Activated gamma-delta T cell treated with Interleukin-2 at 50 U/mL for 16 hours (primary cell): ENCODE results near the gene SLC5A10.
"Not testable (repeated sequence)": the region's sequence is repeated elsewhere in the genome, so short reads cannot be mapped to it uniquely, and the experiment has no call there.

Experiments
- DNase-seq: peaks from one replicate; pipeline ENCODE4 v3.0.0-alpha.2; 2020

SLC5A10 gene

DNA sequence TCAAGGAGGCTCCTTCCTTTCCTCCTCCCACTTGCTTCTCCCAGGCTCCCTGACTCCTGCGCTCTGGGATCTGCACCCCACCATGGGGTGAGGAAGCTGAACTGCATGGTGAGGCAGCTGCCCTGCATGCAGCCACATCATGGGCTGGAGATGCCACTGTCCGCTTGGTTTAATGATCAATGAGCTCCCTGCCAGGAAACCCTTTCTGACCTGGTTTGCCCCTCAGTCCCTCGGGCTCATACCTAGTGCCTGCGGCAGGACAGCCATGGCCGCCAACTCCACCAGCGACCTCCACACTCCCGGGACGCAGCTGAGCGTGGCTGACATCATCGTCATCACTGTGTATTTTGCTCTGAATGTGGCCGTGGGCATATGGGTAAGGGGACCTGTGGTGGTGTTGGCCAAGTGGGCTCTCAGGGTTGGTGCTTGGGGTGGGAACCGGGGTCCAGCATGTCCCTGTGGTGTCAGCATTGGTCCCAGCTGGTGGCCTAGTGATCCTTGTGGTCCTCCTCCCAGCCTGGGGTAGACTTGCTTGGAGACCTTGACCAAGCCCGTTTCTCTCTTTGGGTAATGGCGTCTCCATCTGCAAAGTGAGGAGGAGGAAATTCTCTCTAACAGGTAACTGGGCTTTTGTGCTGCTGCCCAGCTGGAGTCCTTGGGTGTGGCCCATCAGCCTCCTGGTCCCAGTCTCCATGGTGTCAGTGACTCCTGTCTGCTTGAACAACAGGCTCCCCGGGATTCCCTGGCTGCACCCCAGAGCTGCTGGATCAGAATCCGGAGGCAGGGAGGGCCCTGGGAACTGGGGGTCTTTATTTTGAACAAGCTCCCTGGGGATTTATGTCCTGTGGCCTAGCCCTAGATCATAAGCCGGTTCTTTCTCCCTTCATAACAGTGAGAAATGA lies at the start of gene SLC5A10:
Gene SLC5A10, plus strand, starts transcription at position 225 of the 902 bp plus-strand sequence. Its CDS starts 41 bp downstream, at position 266.
- no peak for DNase-seq

GRCh38 chr17:18904482-18904881 lies 47.5 kb upstream of the SLC5A10 start:
- DNase-seq: no peak

GRCh38 chr17:18905226-18905625 lies 46.7 kb upstream of the SLC5A10 start:
- DNase-seq: no peak

GRCh38 chr17:18910326-18910725 lies 41.6 kb upstream of the SLC5A10 start:
- no peak for DNase-seq

- DNase-seq: no peak
Measured at GRCh38 chr17:18910881-18911280, 41.1 kb upstream of the SLC5A10 start.

DNA sequence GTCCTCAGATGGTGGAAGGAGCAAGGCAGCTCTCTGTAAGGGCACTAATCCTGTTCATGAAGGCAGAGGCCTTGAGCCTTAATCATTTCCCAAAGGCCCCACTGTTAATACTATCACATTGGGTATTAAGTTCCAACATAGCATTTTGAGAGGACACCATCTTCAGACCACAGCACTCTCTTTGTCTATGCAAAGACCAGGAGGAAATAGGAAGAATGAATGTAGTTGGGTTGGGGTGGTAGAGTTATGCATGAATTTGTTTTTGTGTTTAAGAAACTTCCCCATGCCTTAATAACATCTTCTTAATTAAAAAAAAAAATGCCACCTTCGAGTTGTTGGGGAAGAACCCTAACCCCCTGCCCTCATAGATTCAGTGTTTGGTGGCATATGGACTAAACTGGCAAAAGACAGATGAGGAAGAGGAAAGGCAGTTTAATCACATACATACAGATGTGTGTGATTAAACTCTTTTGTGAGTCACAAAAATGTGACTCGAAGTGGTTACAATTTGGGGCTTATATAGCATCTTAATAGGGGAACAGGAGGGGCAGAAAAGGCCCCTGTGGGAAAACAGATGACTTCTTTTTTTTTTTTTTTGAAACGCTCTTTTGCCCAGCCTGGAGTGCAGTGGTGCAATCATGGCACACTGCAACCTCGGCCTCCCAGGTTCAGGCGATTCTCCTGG lies 35.0 kb upstream of the SLC5A10 start:
- DNase-seq: no peak

GRCh38 chr17:18917506-18918032 lies 34.4 kb upstream of the SLC5A10 start:
- no peak for DNase-seq

DNA sequence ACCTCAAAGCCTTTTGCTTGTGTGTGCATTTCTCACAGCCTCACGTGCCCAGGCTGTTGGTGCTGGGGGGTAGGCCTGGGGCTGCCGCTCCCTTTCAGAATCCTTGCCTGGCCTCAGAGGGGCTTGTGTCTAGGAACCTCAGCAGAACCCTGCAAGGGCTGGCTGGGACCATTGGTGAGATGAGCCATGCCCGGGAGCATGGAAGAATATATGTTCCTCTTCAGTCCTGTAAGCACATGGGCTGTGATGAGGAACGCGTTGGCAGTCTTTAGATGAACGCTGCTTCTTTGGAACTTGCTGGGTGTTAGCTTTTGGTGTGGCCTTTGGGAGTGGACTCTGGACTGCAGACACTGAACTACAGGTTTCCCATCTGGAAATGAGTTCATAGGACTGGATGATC lies 32.0 kb upstream of the SLC5A10 start:
- no peak for DNase-seq

GRCh38 chr17:18920911-18921441 lies 31.0 kb upstream of the SLC5A10 start:
- no peak for DNase-seq

DNA sequence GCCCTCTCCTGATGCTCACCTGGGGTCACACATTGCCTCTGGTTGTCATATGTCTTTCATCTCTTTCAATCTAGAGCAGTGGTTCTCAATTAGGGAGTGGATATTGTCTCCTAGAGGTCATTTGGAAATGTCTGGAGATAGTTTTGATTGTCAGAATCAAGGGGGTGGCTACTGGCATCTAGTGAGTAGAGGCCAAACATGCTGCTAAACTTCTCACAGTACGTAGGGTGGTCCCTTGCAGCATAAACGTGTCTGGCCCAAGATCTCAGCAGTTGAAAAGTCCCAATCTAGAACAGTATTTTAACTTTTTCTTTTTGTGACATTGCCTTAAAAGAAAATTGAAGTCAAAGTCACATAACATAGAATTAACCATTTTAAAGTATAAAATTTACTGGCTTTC lies 30.5 kb upstream of the SLC5A10 start:
- DNase-seq: no peak

DNA sequence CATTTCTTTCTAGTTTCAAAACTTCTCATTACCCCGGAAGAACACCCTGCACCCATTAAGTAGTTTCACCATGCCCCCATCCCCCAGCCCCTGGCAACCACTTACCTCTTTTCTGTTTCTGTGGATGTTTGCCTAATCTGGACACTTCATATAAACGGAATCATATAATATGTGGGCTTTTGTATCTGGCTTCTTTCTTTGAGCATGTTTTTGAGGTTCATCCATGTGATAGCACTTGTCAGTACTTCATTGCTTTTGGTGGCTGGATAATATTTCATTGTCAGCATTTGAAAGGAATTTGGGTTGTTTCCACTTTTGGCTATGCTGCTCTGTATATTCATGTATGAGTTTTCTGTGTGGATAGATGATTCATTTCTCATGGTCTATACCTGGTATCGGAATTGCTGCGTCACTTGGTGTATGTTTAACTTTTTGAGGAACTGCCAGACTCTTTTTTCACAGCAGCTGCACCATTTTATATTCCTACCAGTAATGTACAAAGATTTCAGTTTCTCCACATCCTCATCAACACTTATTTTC lies 30.0 kb upstream of the SLC5A10 start:
- DNase-seq: no peak

- not testable (repeated sequence) for DNase-seq
Measured at GRCh38 chr17:18922596-18922995, 29.4 kb upstream of the SLC5A10 start.

GRCh38 chr17:18925187-18925586 lies 26.8 kb upstream of the SLC5A10 start:
- DNase-seq: no peak

DNA sequence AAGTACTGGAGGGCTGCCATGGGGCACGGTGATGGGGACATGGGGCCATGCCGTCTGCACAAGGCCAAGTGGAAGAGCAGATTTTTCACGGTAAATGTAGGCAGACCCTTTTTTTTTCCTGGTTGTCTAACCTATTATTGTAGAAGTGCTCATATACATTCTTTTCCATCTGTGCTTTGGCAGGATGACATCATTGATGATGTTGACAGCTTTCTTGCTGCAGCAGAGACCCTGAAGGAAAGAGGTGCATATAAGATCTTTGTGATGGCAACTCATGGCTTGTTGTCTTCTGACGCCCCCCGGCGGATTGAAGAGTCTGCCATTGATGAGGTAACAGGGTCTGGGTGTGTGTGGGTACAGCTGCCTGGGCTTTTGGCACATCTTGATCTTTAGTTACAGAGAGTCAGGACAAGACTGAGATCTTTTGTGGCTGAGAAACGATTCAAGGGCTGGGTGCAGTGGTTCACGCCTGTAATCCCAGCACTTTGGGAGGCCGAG lies 23.3 kb upstream of the SLC5A10 start:
- DNase-seq: no peak

DNA sequence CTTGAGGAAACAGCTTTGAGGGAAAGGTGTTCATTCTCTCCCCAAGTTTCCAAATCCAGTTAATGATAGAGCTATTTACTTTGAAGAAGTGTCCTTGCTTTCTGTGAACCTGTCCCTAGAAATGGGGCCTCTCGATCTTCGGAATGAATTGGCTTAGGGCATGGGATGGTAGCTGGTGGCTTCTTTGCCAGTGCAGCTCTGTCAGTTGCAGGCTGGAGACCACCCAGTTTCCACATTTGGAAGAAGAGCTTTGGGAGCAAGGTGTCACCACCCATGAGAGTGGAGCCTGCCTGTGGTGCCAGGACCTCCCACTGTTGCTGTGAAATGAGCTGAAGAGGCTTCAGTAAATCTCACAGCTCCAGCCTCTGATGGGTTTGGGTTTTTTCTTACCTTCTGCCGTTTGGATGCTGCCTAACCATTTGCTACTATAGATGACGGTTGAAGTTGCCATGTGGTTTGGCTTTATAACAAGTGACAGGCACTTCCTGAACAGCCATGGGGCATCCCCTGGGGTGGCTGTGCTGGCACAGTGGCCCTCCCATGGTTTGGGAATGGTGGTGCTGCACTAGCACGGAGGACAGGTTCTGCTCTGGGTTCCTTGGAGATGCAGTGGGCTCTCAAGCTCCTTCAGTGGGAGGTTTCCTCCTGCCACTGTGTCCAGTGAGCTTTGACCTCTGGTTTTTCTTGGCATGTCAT lies 19.5 kb upstream of the SLC5A10 start:
- no peak for DNase-seq

DNA sequence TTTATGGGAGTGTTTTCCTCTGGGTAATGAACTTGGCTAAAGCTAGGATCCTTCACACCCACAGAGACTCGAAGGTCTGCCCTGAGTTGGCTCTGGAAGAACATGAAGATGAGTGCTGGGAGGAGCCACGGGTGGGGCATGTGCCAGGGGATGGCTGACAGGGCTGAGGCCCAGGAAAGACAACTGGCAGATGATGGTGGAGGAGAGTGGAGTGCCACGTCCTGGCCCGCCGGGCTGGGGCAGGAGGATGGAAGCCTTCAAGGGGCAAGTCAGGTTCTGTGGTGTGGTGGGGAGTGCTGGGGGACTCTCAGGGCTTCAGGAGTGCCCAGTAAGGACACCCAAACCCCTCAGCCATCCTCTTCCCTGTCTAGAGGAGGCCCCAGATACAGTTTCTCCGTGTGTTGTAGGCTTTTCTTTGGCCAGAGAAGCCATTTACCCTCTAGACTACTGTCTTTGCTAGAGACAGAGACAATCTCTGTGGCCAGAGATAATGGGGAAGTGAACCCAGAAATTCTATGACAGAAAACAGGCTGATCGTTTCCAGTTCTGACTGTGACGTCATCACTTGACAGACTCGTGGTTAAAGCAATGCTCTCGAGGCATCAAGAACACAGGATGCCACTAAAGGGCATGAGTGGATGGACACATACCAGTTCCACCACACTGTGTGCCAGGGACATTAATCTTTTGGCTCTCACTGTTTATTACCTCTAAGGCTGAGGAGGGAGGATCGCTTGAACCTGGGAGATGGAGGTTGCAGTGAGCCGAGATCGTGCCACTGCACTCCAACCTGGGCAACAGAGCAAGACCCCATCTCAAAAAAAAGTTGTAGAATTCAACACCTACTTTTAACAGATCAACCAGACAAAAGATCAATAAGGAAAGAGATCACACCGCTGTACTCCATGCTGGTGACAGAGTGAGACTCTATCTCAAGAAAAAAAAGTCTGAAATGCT lies 18.6 kb upstream of the SLC5A10 start:
- no peak for DNase-seq

GRCh38 chr17:18937981-18938691 lies 13.8 kb upstream of the SLC5A10 start:
- DNase-seq: no peak

- DNase-seq: no peak
Measured at GRCh38 chr17:18938692-18939023, 13.3 kb upstream of the SLC5A10 start.

- no peak for DNase-seq
Measured at GRCh38 chr17:18944646-18945045, 7.3 kb upstream of the SLC5A10 start.

GRCh38 chr17:18946536-18946935 lies 5.4 kb upstream of the SLC5A10 start:
- DNase-seq: no peak

DNA sequence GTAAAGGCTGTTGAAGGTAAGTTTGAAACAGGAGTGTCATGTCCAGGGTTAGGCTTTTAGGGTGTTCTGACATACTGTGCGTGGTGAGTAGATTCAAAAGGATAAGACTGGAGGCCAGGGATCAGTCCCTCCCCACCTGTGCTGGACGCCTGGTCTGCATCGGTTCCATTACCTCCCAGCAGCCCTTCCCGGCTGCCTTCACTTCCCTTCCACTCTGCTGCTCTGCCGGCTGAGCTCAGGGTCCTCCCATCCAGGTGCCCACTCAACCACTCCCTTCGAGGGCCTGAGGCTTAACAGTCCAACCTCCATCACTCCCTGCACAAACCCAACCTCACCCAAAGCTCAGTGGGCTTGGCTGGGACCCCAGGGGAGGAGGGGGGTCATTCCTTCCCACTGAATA lies 4.1 kb upstream of the SLC5A10 start:
- no peak for DNase-seq
